OCI-LY3 (cell line): Measurements from ENCODE around the gene JAZF1.

Experiments
- H2AFZ ChIP-seq: fragments of 200-600, 300-600 bp; shearing (Covaris generic); 2 replicates; pipeline ENCODE4 v1.6.0; 2014; ENCODE audit warnings: antibody characterized with exemption, low read depth, low read length
- H3K27ac ChIP-seq: fragments of 200-600, 300-600 bp; sonication (generic); 2 replicates; pipeline ENCODE4 v1.5.1; 2014; ENCODE audit warnings: mild to moderate bottlenecking, low read length, moderate library complexity, mixed read lengths
- H3K27me3 ChIP-seq: fragments of 200-600, 300-600 bp; sonication (generic); 2 replicates; pipeline ENCODE4 v1.6.1; 2014; ENCODE audit warnings: low read depth, low read length, mixed read lengths
- H3K36me3 ChIP-seq: fragments of 200-600, 300-600 bp; sonication (generic); replicated peaks from 2 replicates; pipeline ENCODE3; 2014; ENCODE audit warnings: low read depth, low read length, mixed read lengths
- H3K4me1 ChIP-seq: fragments of 300-600, 200-600 bp; sonication (generic); 2 replicates; pipeline ENCODE4 v1.6.1; 2014; ENCODE audit warnings: low read length, mixed read lengths
- H3K4me2 ChIP-seq: fragments of 200-600, 300-600 bp; sonication (generic); 2 replicates; pipeline ENCODE4 v1.6.1; 2014; ENCODE audit warnings: low read length, mixed read lengths
- H3K4me3 ChIP-seq: fragments of 300-600, 200-600 bp; sonication (generic); 2 replicates; pipeline ENCODE4 v1.5.1; 2014; ENCODE audit warnings: antibody characterized with exemption, mild to moderate bottlenecking, low read length, moderate library complexity
- H3K79me2 ChIP-seq: fragments of 300-600, 200-600 bp; shearing (Covaris generic); 2 replicates; pipeline ENCODE4 v1.6.1; 2014; ENCODE audit warnings: mild to moderate bottlenecking, low read length, mixed read lengths
- H3K9ac ChIP-seq: fragments of 300-600, 200-600 bp; shearing (Covaris generic); 2 replicates; pipeline ENCODE4 v1.6.0; 2014; ENCODE audit warnings: mild to moderate bottlenecking, low read length, moderate library complexity
- H3K9me3 ChIP-seq: fragments of 200-600, 300-600 bp; shearing (Covaris generic); 2 replicates; pipeline ENCODE4 v1.6.1; 2014; ENCODE audit warnings: low read length, mixed read lengths; ENCODE audit not compliant: insufficient read depth
- H4K20me1 ChIP-seq: fragments of 200-600, 300-600 bp; sonication (generic); 2 replicates; pipeline ENCODE4 v1.6.1; 2016; ENCODE audit warnings: low read length, mixed read lengths; ENCODE audit not compliant: insufficient read depth
- CTCF ChIP-seq: fragments of 200-600, 300-600 bp; sonication (generic); IDR thresholded peaks from 2 replicates; pipeline ENCODE4 v1.5.1; 2014; ENCODE audit warnings: antibody characterized with exemption, low read length, low read depth
- EZH2phosphoT487 ChIP-seq: fragments of 200-600 bp; shearing (Covaris generic); IDR thresholded peaks from 2 replicates; pipeline ENCODE4 v1.6.1; 2018; ENCODE audit warnings: antibody characterized with exemption, mixed run types, low read depth

Gene JAZF1

GRCh38 chr7:28086198-28086597 is 94.4 kb downstream of the JAZF1 start:
- H4K20me1 ChIP-seq: no peaks in the 10 kb centered on the region; the same call in 1 of the 2 replicates
- no peaks in the 10 kb centered on the region for H3K27me3 ChIP-seq
- H3K9me3 ChIP-seq: no peaks in the 10 kb centered on the region
- no peak overlapping the region for H2AFZ ChIP-seq
- H3K79me2 ChIP-seq: no peaks in the 10 kb centered on the region
- TF ChIP-seq CTCF (no peak), EZH2phosphoT487 (no peak)
- H3K9ac ChIP-seq: no peak overlapping the region
- H3K4me2 ChIP-seq: peak overlapping the region; percentile 67
- peak overlapping the region; percentile 20; the same call in 1 of the 2 replicates for H3K27ac ChIP-seq
- 0 out of 2 replicates have a peak overlapping the region, but pooled peaks have one; percentile 1 for H3K4me3 ChIP-seq
- H3K4me1 ChIP-seq: peaks cover 42% of the 10 kb centered on the region
- no peaks in the 10 kb centered on the region for H3K36me3 ChIP-seq

GRCh38 chr7:28083998-28084985 is 96.3 kb downstream of the JAZF1 start:
- no peak overlapping the region for H3K27ac ChIP-seq
- no peak overlapping the region for H3K4me2 ChIP-seq
- H3K9me3 ChIP-seq: no peaks in the 10 kb centered on the region
- no peaks in the 10 kb centered on the region for H3K27me3 ChIP-seq
- no peaks in the 10 kb centered on the region for H3K36me3 ChIP-seq
- no peak overlapping the region for H2AFZ ChIP-seq
- H3K4me3 ChIP-seq: no peak overlapping the region
- H4K20me1 ChIP-seq: no peaks in the 10 kb centered on the region; the same call in 1 of the 2 replicates
- H3K9ac ChIP-seq: no peak overlapping the region
- no peaks in the 10 kb centered on the region for H3K79me2 ChIP-seq
- TF ChIP-seq CTCF (no peak), EZH2phosphoT487 (no peak)
- H3K4me1 ChIP-seq: peaks cover 37% of the 10 kb centered on the region

- Histone ChIP-seq H3K27ac (no peak overlapping the region), H3K36me3 (no peaks in the 10 kb centered on the region), H3K4me3 (no peak overlapping the region), H3K4me2 (no peak overlapping the region), H3K27me3 (no peaks in the 10 kb centered on the region), H3K79me2 (no peaks in the 10 kb centered on the region), H3K4me1 (peaks cover 28% of the 10 kb centered on the region), H2AFZ (no peak overlapping the region), H4K20me1 (peaks cover 3% of the 10 kb centered on the region; the same call in 1 of the 2 replicates), H3K9ac (no peak overlapping the region), H3K9me3 (no peaks in the 10 kb centered on the region)
- no peak for TF ChIP-seq CTCF
- no peak for TF ChIP-seq EZH2phosphoT487
Observed at GRCh38 chr7:28083164-28083997, 97.2 kb downstream of the JAZF1 start.
